Vagina (tissue), 2 donors: Measurements from ENCODE around the gene INSR.

ENCODE experiments used
- CTCF ChIP-seq, 3 experiments: fragments of 450-650 bp in 2 of 3; fragments of 200-600 bp in 1 of 3; sonication (generic) in 1 of 3; IDR thresholded peaks; one replicate each; pipeline ENCODE4 v1.5.1; 2017 to 2019; ENCODE audit warnings: antibody characterized with exemption in 3 of 3, mild to moderate bottlenecking in 2 of 3, moderate library complexity in 2 of 3
- POLR2A ChIP-seq, 2 donors: fragments of 450-650 bp; IDR thresholded peaks; one replicate each; pipeline ENCODE4 v1.6.1; 2017; ENCODE audit warnings: antibody characterized with exemption in 2 of 2, mild to moderate bottlenecking in 2 of 2, moderate library complexity in 2 of 2
- POLR2AphosphoS5 ChIP-seq, 2 donors: sonication (generic); formaldehyde crosslinking; IDR thresholded peaks; one replicate each; pipeline ENCODE4 v1.9.0; 2017; ENCODE audit warnings: antibody characterized with exemption in 2 of 2, mild to moderate bottlenecking in 2 of 2, low read depth in 1 of 2; ENCODE audit not compliant: insufficient read depth in 1 of 2

DNA sequence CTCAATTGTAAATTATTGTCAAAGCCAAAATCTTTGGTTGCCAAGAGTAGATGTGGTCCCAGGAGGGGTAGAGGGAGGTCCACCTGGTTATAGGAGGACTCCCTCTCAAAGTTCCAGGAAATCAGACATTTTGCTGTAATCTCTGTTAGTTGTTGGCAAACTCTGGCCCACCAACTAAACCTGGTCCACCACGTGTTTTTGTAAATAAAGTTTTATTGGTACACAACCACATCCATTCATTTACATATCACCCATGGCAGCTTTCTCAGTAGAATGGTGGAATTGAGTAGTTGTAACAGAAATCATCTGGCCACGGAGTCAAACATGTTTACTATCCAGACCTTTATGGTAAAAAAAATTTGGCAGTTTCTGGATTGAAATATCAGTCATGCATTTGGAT lies 154.1 kb downstream of the INSR start:
- no peak for TF ChIP-seq CTCF (IDR thresholded peaks at IDR 0.05)
- no peak for TF ChIP-seq POLR2A (IDR thresholded peaks at IDR 0.05)
- TF ChIP-seq POLR2AphosphoS5 (IDR thresholded peaks at IDR 0.05; ENCODE audit: insufficient read depth in 1 of 2, low read depth in 1 of 2) = no peak
